ENCODE results near the gene CMSS1. TPM values are rescaled to one million over a fixed set of nuclear protein-coding genes. Genes with fewer than 3 reads are reported as not detected.

CMSS1 gene
- total RNA-seq, 4 donors from 2014 or later = 1.3 to 9.9 (median 2.3) TPM

GRCh38 chr3:100136921-100137320, 319.3 kb downstream of the CMSS1 start:
- Histone ChIP-seq H3K9me3 (no peaks in the 10 kb centered on the region), H3K27ac (peak overlapping the region in 1 of 4 donors; percentile 14), H3K4me3 (no peak overlapping the region), H3K4me1 (no peaks in the 10 kb centered on the region), H3K36me3 (no peaks in the 10 kb centered on the region), H3K27me3 (no peaks in the 10 kb centered on the region)
- no peak for DNase-seq
- TF ChIP-seq POLR2A (IDR thresholded peaks at IDR 0.05) = no peak
- TF ChIP-seq, protein P1, sequence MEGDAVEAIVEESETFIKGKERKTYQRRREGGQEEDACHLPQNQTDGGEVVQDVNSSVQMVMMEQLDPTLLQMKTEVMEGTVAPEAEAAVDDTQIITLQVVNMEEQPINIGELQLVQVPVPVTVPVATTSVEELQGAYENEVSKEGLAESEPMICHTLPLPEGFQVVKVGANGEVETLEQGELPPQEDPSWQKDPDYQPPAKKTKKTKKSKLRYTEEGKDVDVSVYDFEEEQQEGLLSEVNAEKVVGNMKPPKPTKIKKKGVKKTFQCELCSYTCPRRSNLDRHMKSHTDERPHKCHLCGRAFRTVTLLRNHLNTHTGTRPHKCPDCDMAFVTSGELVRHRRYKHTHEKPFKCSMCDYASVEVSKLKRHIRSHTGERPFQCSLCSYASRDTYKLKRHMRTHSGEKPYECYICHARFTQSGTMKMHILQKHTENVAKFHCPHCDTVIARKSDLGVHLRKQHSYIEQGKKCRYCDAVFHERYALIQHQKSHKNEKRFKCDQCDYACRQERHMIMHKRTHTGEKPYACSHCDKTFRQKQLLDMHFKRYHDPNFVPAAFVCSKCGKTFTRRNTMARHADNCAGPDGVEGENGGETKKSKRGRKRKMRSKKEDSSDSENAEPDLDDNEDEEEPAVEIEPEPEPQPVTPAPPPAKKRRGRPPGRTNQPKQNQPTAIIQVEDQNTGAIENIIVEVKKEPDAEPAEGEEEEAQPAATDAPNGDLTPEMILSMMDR (IDR thresholded peaks at IDR 0.05) = no peak

GRCh38 chr3:100140976-100141375, 323.3 kb downstream of the CMSS1 start:
- Histone ChIP-seq H3K9me3 (no peaks in the 10 kb centered on the region), H3K27me3 (no peaks in the 10 kb centered on the region), H3K4me3 (no peak overlapping the region), H3K36me3 (no peaks in the 10 kb centered on the region), H3K4me1 (no peaks in the 10 kb centered on the region), H3K27ac (no peak overlapping the region)
- TF ChIP-seq POLR2A (IDR thresholded peaks at IDR 0.05) = no peak
- TF ChIP-seq, protein P1 (IDR thresholded peaks at IDR 0.05) = no peak
- DNase-seq = no peak

DNA sequence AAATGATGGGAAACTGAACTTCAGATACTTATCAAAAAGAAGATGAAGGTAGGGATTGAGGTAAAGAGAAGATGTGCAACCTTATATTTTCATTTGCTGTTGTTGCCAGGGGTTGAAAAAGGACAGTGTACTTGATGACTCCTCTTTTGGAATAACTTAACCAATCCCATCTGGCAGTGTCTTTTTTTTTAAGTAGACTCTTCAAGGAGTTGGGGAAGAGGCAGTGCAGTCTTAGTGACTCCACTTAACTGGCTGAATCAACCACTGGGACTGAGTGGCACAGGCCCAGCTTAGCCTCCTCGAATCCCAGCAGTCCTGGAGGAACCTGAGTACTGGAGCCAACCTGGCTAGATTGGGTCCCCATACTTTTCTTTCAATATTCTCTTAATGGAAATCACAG, 323.9 kb downstream of the CMSS1 start:
- Histone ChIP-seq H3K9me3 (no peaks in the 10 kb centered on the region), H3K36me3 (no peaks in the 10 kb centered on the region), H3K27ac (no peak overlapping the region), H3K4me1 (no peaks in the 10 kb centered on the region), H3K27me3 (no peaks in the 10 kb centered on the region), H3K4me3 (no peak overlapping the region)
- TF ChIP-seq, protein P1 (IDR thresholded peaks at IDR 0.05) = no peak
- no peak for TF ChIP-seq POLR2A (IDR thresholded peaks at IDR 0.05)
- DNase-seq = no peak

DNA sequence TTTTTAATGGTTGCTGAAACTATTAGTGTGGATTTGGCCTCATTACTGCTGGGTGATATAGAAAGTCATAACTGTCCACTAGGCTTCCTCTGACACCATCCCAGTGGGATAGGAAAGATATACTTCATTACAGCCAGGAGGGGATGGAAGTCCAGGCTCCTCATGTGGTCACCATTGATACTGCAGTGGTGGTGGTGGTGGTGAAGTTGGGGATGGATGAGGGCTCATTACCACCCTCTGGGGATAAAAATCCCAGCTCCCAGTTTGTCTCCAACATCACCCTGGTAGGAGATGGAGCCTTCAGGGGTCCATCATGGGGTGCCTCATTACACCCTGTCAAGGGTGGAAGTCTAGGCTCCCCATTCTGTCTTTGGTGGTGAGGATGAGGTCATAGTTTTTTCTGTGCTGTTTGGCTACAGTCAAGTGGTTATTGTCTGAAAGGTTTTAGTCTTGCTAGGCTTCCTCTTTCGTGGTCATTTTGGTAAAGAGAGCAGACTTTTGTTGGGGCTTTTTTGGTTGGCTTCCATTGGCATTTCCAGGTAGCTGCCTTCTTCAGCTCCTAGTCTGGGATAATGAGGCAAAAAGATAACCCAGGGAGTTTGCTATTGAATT, 326.7 kb downstream of the CMSS1 start:
- Histone ChIP-seq H3K9me3 (no peaks in the 10 kb centered on the region), H3K4me3 (no peak overlapping the region), H3K36me3 (no peaks in the 10 kb centered on the region), H3K27ac (no peak overlapping the region), H3K4me1 (no peaks in the 10 kb centered on the region), H3K27me3 (no peaks in the 10 kb centered on the region)
- no peak for TF ChIP-seq POLR2A (IDR thresholded peaks at IDR 0.05)
- TF ChIP-seq, protein P1 (IDR thresholded peaks at IDR 0.05) = no peak
- DNase-seq = no peak

DNA sequence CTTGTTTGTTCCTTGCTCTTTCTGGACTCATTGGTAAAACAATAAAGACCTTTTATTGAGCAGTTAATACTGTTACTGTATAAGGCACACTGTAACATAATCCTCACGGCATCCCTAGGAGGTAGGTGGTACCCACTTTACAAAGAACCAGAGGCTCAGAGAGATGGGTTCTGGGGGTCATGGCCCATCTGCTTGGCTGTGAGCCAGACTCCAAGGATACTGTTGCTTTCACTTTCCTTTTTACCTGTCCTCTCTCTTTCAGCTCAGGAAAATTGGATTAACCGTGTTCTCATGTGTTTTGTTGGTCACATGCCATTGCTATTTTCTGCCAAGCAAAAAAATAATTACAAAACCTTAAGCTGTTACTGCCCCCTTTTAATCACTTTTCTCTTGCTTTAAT, 331.5 kb downstream of the CMSS1 start:
- TF ChIP-seq, protein P1 (IDR thresholded peaks at IDR 0.05) = no peak
- no peak for TF ChIP-seq POLR2A (IDR thresholded peaks at IDR 0.05)
- H3K4me1 ChIP-seq = no peaks in the 10 kb centered on the region
- H3K36me3 ChIP-seq = no peaks in the 10 kb centered on the region
- H3K27ac ChIP-seq = peak overlapping the region in 1 of 4 donors; percentile 60
- H3K27me3 ChIP-seq = no peaks in the 10 kb centered on the region
- H3K4me3 ChIP-seq = no peak overlapping the region
- no peak for DNase-seq
- H3K9me3 ChIP-seq = no peaks in the 10 kb centered on the region

Measured in Peyer's patch (tissue), 4 donors.